ENCODE results near the gene DCC.

DNA sequence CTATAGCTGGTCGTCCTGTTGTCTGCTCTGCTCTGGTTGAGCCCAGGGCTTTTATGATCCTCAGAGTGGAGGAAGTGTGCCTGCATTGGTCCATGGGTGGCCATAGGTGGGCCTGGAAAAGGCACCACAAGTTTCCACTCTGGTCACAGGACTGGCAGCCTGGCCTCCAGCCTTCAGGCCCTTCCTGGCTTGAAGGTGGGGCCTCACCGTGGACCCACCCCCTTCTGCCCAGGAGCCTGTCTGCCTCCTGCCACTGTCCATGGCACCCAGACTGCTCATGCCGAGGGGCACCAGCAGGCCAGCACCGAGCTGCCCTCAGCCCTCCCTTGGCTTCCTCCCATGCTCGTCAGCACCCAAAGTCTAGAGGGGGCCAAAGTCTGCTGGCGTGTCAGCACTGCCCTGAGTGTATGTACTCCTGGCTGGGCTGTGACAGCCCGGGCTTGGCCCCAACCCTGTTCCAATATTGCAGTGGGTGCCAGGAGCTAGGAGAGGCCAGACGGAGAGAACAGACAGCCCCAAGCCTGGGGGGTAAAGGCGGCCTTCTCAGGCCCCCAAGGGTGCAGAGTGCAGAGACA is 529.4 kb downstream of the DCC start:
- TF ChIP-seq, protein P1, sequence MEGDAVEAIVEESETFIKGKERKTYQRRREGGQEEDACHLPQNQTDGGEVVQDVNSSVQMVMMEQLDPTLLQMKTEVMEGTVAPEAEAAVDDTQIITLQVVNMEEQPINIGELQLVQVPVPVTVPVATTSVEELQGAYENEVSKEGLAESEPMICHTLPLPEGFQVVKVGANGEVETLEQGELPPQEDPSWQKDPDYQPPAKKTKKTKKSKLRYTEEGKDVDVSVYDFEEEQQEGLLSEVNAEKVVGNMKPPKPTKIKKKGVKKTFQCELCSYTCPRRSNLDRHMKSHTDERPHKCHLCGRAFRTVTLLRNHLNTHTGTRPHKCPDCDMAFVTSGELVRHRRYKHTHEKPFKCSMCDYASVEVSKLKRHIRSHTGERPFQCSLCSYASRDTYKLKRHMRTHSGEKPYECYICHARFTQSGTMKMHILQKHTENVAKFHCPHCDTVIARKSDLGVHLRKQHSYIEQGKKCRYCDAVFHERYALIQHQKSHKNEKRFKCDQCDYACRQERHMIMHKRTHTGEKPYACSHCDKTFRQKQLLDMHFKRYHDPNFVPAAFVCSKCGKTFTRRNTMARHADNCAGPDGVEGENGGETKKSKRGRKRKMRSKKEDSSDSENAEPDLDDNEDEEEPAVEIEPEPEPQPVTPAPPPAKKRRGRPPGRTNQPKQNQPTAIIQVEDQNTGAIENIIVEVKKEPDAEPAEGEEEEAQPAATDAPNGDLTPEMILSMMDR (IDR thresholded peaks at IDR 0.05), result no peak
- TF ChIP-seq POLR2A (IDR thresholded peaks at IDR 0.05) (no peak), EP300 (IDR thresholded peaks at IDR 0.05) (no peak)
